GM21619 (cell line): ENCODE measurements around the gene PPP1R1B.

Experiments used
- ATAC-seq: cut with Tn5 transposase; IDR thresholded peaks from one replicate; pipeline ENCODE4 v1.9.1; 2021; ENCODE audit not compliant: unreplicated experiment

Gene PPP1R1B

DNA sequence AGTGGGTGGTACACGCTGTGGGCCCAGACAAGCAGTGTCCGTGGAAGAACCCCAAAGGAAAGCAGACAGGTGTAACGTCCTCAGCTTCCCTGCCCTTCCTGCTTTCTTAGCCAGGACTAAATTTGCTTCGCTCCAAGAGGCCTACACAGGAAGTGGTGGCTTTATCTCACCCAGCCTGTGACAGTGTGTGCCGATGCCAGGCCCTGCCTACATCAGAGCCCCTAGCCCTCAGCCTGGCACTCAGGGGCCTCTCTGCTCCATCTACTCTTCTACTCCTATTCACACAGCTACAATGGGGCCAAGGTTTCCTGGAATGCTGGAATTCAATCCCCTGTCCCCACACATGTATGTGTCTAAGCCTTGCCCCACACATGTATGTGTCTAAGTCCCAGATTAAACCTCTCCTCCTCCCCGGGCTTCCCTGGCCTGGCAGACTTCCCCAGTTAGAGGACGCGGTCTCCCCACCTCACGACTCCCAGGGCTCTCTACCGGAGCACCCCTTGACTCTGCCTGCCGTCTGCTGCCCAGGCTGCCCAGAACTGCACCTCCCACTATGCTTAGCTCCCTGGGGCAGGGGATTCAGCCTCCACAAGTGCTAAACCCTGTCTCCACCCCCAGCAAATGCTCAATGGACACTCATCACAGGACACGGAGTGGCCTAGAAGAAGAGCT lies 52.9 kb downstream of the PPP1R1B start:
- ATAC-seq = no peak

DNA sequence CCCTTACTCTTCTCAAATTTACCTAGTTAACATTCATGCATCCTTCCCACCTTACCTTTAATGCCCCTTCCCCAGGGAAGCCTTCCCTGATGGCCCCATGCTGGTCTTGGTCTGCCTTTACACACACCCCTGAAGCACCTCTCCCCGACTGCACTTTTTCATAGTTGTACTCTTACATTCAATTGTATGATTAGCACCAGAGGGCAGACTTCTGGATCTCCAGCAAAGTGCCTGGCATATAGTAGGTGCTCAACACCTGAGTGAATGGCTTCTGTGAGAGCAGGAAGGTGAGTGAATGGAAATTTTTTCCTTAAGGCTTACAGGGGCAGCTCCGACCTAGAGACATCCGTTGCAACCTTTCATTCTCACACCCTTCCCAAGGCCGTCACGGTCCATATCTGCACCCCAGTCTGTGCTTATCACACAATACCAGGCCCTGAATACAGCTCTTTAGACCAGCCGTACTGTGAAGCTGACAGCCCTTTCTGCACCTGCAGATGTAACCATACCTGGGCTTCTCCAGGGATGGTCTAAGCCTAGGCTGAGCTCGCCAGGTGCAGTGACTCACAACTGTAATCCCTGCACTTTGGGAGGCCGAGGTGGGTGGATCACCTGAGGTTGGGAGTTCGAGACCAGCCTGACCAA lies 56.7 kb downstream of the PPP1R1B start:
- ATAC-seq = no peak

DNA sequence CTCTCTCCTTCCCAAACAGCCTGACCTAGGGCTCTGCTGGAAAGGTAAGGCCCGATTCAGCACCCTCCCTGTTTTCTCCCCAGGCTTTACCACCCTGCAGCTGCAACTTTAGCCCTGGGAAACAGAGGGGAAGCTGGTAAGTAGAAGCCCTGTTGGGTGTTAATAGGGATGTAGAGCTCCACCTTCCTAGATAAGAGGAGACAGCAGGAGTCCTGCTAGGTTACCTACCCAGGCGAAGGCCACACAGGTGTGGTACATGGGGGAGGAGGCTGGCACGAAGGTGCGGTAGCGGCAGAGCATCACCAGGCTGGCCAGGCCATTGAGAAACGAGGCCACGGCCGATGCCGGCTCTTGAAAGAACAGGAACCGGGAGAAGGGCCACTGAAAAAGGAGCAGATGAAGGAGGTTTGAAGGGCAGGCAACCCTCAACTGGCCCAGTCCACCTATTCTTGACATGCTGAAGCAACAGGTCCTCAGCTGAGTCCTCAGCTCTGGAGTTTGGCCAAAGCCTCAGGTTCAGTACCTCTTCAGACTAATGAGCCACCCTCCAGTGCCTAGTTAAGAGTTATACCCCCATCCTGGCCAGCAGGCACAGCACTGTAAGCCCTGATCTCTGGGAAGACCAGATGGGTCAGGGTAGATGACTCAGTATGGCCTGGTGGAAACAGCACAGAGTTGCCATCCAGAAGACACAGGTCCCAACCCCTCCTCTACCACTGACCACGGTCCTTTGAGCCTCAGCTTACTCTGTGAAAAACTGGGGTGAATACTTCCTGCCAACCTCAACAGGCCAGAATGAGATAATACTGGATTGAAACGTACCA lies 57.8 kb downstream of the PPP1R1B start:
- no peak for ATAC-seq
